ENCODE results near the gene CCDC87. TPM values are rescaled to one million over a fixed set of nuclear protein-coding genes. Genes with fewer than 3 reads are reported as not detected.
A peak's percentile ranks its signal among the peaks of the same experiment; 100 is the strongest.
"Not testable (repeated sequence)": the region's sequence is repeated elsewhere in the genome, so short reads cannot be mapped to it uniquely, and the experiment has no call there.

The CCDC87 gene
- polyA plus RNA-seq (2012; ENCODE audit: insufficient read depth, insufficient read length): 0.69 TPM

GRCh38 chr11:66592457-66593302, at the start of gene CCDC87, which contains the start of gene CCS:
Gene CCDC87 (minus strand): TSS chr11:66593063. CDS start chr11:66593015, 48 bp downstream.
Gene CCS (plus strand): TSS chr11:66593185. CDS start chr11:66593262, 77 bp downstream.
- DNase-seq (ENCODE audit: low read depth, low spot score): peak; percentile 93
- peak within 1 kb of the TSS; percentile 89 for H3K4me3 ChIP-seq (ENCODE audit: low read length)

GRCh38 chr11:66641834-66642233, 49.0 kb upstream of the CCDC87 start:
- no peak for DNase-seq (ENCODE audit: low read depth, low spot score)
- H3K4me3 ChIP-seq (ENCODE audit: low read length): no peak overlapping the region

GRCh38 chr11:66639814-66640340, 47.0 kb upstream of the CCDC87 start:
- peak overlapping the region; percentile 89 for H3K4me3 ChIP-seq (ENCODE audit: low read length)
- DNase-seq (ENCODE audit: low read depth, low spot score): not testable (repeated sequence)

GRCh38 chr11:66639066-66639813, 46.4 kb upstream of the CCDC87 start:
- peak overlapping the region; percentile 89 for H3K4me3 ChIP-seq (ENCODE audit: low read length)

GRCh38 chr11:66638177-66639065, 45.6 kb upstream of the CCDC87 start, which contains the start of gene RBM4:
Gene RBM4 (plus strand): TSS chr11:66638703. CDS start chr11:66639712, 1,009 bp downstream.
- peak; percentile 100 for DNase-seq (ENCODE audit: low read depth, low spot score)
- peak within 1 kb of the TSS; percentile 89 for H3K4me3 ChIP-seq (ENCODE audit: low read length)

More at GRCh38 chr11:66639066-66639813, 46.4 kb upstream of the CCDC87 start:
- peak; percentile 41 for DNase-seq (ENCODE audit: low read depth, low spot score)

GRCh38 chr11:66637557-66638176, 44.8 kb upstream of the CCDC87 start:
- peak overlapping the region; percentile 53 for H3K4me3 ChIP-seq (ENCODE audit: low read length)
- DNase-seq (ENCODE audit: low read depth, low spot score): no peak

- H3K4me3 ChIP-seq (ENCODE audit: low read length): no peak overlapping the region
- no peak for DNase-seq (ENCODE audit: low read depth, low spot score)
Measured at GRCh38 chr11:66636411-66636810, 43.5 kb upstream of the CCDC87 start.

- no peak overlapping the region for H3K4me3 ChIP-seq (ENCODE audit: low read length)
- DNase-seq (ENCODE audit: low read depth, low spot score): no peak
Measured at GRCh38 chr11:66632952-66633351, 40.1 kb upstream of the CCDC87 start.

- no peak overlapping the region for H3K4me3 ChIP-seq (ENCODE audit: low read length)
- DNase-seq (ENCODE audit: low read depth, low spot score): no peak
Measured at GRCh38 chr11:66631883-66632282, 39.0 kb upstream of the CCDC87 start.

- H3K4me3 ChIP-seq (ENCODE audit: low read length): no peak overlapping the region
- DNase-seq (ENCODE audit: low read depth, low spot score): no peak
Measured at GRCh38 chr11:66629356-66629755, 36.5 kb upstream of the CCDC87 start.

GRCh38 chr11:66628061-66628603, 35.3 kb upstream of the CCDC87 start:
- DNase-seq (ENCODE audit: low read depth, low spot score): no peak
- H3K4me3 ChIP-seq (ENCODE audit: low read length): no peak overlapping the region

- no peak overlapping the region for H3K4me3 ChIP-seq (ENCODE audit: low read length)
- DNase-seq (ENCODE audit: low read depth, low spot score): no peak
Measured at GRCh38 chr11:66626926-66627325, 34.1 kb upstream of the CCDC87 start.

- DNase-seq (ENCODE audit: low read depth, low spot score): no peak
Measured at GRCh38 chr11:66626382-66626781, 33.5 kb upstream of the CCDC87 start.

GRCh38 chr11:66625752-66626149, 32.9 kb upstream of the CCDC87 start:
- H3K4me3 ChIP-seq (ENCODE audit: low read length): no peak overlapping the region
- DNase-seq (ENCODE audit: low read depth, low spot score): no peak

More at GRCh38 chr11:66626382-66626781, 33.5 kb upstream of the CCDC87 start:
- H3K4me3 ChIP-seq (ENCODE audit: low read length): no peak overlapping the region

- DNase-seq (ENCODE audit: low read depth, low spot score): no peak
- no peak overlapping the region for H3K4me3 ChIP-seq (ENCODE audit: low read length)
Measured at GRCh38 chr11:66625041-66625751, 32.3 kb upstream of the CCDC87 start.

GRCh38 chr11:66624450-66624849, 31.6 kb upstream of the CCDC87 start:
- no peak for DNase-seq (ENCODE audit: low read depth, low spot score)
- no peak overlapping the region for H3K4me3 ChIP-seq (ENCODE audit: low read length)

- no peak for DNase-seq (ENCODE audit: low read depth, low spot score)
- no peak overlapping the region for H3K4me3 ChIP-seq (ENCODE audit: low read length)
Measured at GRCh38 chr11:66619080-66619554, 26.3 kb upstream of the CCDC87 start.

Data from Jurkat, Clone E6-1 (cell line).